Measurements from ENCODE around the gene KCP. TPM values are rescaled to one million over a fixed set of nuclear protein-coding genes. Genes with fewer than 3 reads are reported as not detected.

The KCP gene
- total and polyA plus RNA-seq, 10 of the 15 experiments (the other 5 are each of a cell fraction or from before 2014, with no cell fraction given): 0.05 to 7.8 (median 2.5) TPM

GRCh38 chr7:128934361-128935341, 24.1 kb upstream of the KCP start (continued):
- TF ChIP-seq E4F1 (IDR thresholded peaks at IDR 0.05; ENCODE audit: borderline replicate concordance, partially characterized antibody): no peak
- no peak for TF ChIP-seq EZH2 (IDR thresholded peaks at IDR 0.05; ENCODE audit: borderline replicate concordance, control insufficient read depth, low read depth, low read length)
- peak; percentile 93 for TF ChIP-seq CREM (IDR thresholded peaks at IDR 0.05; ENCODE audit: low read depth)
- TF ChIP-seq KLF5 (IDR thresholded peaks at IDR 0.05; ENCODE audit: partially characterized antibody): no peak
- peak; percentile 67 for TF ChIP-seq POLR2AphosphoS5 (IDR thresholded peaks at IDR 0.05; ENCODE audit: low read length)
- no peak for TF ChIP-seq CEBPB (IDR thresholded peaks at IDR 0.05; ENCODE audit: borderline replicate concordance in 1 of 2, low read depth in 2 of 2, low read length in 2 of 2)
- peak; percentile 92 for TF ChIP-seq PAX5 (IDR thresholded peaks at IDR 0.05; ENCODE audit: borderline replicate concordance, low read depth, low read length)
- no peak for TF ChIP-seq NFYB (IDR thresholded peaks at IDR 0.05; ENCODE audit: insufficient read depth, low read depth, low read length)
- TF ChIP-seq SMAD1 (IDR thresholded peaks at IDR 0.05; ENCODE audit: low read depth, partially characterized antibody): no peak
- no peak for TF ChIP-seq ZBTB11 (CRISPR knock-in tag; IDR thresholded peaks at IDR 0.05)
- no peak for TF ChIP-seq RB1 (IDR thresholded peaks at IDR 0.05; ENCODE audit: borderline replicate concordance)
- no peak for TF ChIP-seq CBX5 (IDR thresholded peaks at IDR 0.05; ENCODE audit: low read depth)
- TF ChIP-seq, protein P1, sequence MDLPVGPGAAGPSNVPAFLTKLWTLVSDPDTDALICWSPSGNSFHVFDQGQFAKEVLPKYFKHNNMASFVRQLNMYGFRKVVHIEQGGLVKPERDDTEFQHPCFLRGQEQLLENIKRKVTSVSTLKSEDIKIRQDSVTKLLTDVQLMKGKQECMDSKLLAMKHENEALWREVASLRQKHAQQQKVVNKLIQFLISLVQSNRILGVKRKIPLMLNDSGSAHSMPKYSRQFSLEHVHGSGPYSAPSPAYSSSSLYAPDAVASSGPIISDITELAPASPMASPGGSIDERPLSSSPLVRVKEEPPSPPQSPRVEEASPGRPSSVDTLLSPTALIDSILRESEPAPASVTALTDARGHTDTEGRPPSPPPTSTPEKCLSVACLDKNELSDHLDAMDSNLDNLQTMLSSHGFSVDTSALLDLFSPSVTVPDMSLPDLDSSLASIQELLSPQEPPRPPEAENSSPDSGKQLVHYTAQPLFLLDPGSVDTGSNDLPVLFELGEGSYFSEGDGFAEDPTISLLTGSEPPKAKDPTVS (IDR thresholded peaks at IDR 0.05; ENCODE audit: low read depth, low read length): no peak
- TF ChIP-seq MYB (IDR thresholded peaks at IDR 0.05; ENCODE audit: borderline replicate concordance, low read depth, low read length): no peak
- no peak; the same call in 1 of the 2 replicates for TF ChIP-seq TBL1XR1 (IDR thresholded peaks at IDR 0.05; ENCODE audit: low read depth, low read length)
- no peak for TF ChIP-seq ELK1 (IDR thresholded peaks at IDR 0.05; ENCODE audit: low read depth, low read length)
- no peak for TF ChIP-seq RFX5 (IDR thresholded peaks at IDR 0.05; ENCODE audit: low read depth, low read length)

Measured in GM12878 (cell line).